ES-I3 (cell line): ENCODE data around the gene SNRPD1.
"Not testable (repeated sequence)": the region's sequence is repeated elsewhere in the genome, so short reads cannot be mapped to it uniquely, and the experiment has no call there.

Experiments used
- H3K36me3 ChIP-seq: 2 replicates; pipeline ENCODE4 v1.6.1; 2013; ENCODE audit warnings: mild to moderate bottlenecking, low read length, control low read depth, moderate library complexity; ENCODE audit not compliant: insufficient read depth
- H3K4me1 ChIP-seq: 2 replicates; pipeline ENCODE4 v1.6.1; 2013; ENCODE audit warnings: mild to moderate bottlenecking, control low read depth, low read length; ENCODE audit not compliant: insufficient read depth
- H3K9ac ChIP-seq: 2 replicates; pipeline ENCODE4 v1.6.1; 2013; ENCODE audit warnings: low read depth, mild to moderate bottlenecking, low read length, moderate library complexity
- H3K9me3 ChIP-seq: 2 replicates; pipeline ENCODE4 v1.6.1; 2013; ENCODE audit warnings: mild to moderate bottlenecking, low read length, moderate library complexity; ENCODE audit not compliant: control insufficient read depth, insufficient read depth

The SNRPD1 gene

DNA sequence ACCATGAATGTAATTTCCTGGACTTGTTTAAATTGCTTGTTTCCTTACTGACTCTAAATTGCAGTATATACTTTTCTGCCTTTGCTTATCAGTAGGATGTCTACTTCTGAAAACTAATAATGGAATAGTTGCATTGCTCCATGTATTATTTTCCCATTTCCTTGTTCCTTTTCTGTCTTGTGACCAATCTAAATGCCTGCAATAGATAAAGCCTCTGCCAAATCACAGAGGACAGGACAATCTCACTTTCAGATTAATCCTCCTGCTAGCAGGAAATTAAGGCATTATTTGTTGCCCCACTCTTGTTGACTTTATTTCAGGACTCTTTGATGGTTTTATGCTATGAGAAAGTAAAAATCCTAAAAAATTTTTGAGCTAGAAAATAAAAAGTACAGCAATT is 6.9 kb upstream of the SNRPD1 start:
- H3K36me3 ChIP-seq: no peaks in the 10 kb centered on the region
- H3K4me1 ChIP-seq: no peaks in the 10 kb centered on the region
- H3K9ac ChIP-seq: no peak overlapping the region
- no peaks in the 10 kb centered on the region for H3K9me3 ChIP-seq

DNA sequence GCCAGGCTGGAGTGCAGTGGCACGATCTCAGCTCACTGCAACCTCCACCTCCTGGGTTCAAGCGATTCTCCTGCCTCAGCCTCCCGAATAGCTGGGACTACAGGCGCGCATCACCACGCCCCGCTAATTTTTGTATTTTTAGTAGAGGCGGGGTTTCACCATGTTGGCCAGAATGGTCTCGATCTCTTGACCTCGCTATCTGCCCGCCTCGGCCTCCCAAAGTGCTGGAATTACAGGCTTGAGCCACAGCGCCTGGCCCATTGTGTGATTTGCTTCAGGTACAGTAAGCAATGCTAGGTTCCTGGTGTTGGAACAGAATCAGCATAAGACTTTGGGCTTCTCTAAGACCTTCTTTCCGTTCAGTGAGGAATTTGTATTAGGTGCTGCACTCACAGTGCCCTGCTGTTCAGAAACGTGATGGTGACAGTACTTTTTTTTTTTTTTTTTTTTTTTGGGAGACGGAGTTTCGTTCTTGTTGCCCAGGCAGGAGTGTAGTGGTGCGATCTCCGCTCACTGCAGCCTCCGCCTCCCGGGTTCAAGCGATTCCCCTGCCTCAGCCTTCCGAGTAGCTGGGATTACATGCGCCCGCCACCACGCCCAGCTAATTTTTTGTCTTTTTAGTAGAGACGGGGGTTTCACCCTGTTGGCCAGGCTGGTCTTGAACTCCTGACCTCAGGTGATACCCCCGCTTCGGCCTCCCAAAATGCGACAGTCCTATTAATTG is 551 bp upstream of the SNRPD1 start:
- not testable (repeated sequence) for H3K4me1 ChIP-seq, H3K36me3 ChIP-seq, H3K9me3 ChIP-seq
- peak overlapping the region; percentile 91; the same call in 1 of the 2 replicates for H3K9ac ChIP-seq

DNA sequence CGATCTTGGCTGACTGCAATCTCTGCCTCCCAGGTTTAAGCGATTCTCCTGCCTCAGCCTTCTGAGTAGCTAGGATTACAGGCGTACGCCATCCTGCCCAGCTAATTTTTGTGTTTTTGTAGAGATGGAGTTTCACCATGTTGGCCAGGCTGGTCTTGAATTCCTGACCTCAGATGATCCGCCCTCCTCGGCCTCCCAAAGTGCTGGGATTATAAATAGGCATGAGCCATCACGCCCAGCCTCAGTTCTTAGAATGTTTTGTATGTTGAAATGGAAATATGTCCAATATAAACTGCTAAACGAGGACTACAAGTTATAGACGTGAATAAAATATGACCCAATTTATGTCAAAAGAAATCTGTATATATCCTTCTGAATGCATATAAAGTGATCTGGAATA is 9.5 kb downstream of the SNRPD1 start:
- not testable (repeated sequence) for H3K9ac ChIP-seq, H3K9me3 ChIP-seq, H3K4me1 ChIP-seq
- H3K36me3 ChIP-seq: peaks cover 17% of the 10 kb centered on the region

DNA sequence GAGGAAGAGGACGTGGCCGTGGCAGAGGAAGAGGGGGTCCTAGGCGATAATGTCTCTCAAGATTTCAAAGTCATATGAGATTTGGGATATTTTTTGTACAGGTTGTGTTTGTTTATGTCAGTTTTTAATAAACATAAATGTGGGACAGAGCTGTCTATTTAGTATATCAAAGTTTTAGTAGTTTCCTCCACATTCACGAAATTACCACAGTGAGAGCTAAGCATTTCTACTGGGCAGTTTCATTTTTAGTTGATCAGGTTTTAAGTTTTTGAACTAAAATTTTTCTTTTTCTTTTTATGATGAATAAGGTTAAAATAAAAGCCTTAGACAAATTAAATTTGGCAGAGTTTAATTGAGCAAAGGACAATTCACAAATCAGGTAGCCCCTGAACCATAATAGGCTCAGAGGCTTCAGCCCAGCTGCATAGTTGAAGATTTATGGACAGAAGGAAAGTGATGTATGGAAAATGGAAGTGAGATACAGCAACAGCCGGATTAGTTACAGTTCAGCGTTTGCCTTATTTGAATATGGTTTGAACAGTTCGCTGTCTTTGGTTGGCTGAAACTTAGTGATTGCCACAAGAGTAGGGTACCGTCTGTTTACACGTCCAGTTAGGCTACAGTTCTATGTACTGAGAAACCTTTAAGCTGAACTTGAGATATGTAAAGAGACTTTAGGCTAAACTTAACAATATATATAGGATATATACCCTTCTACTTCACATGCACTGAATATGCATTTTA is 17.1 kb downstream of the SNRPD1 start:
- no peaks in the 10 kb centered on the region for H3K4me1 ChIP-seq
- no peak overlapping the region for H3K9ac ChIP-seq
- H3K36me3 ChIP-seq: peaks cover 17% of the 10 kb centered on the region
- H3K9me3 ChIP-seq: no peaks in the 10 kb centered on the region

DNA sequence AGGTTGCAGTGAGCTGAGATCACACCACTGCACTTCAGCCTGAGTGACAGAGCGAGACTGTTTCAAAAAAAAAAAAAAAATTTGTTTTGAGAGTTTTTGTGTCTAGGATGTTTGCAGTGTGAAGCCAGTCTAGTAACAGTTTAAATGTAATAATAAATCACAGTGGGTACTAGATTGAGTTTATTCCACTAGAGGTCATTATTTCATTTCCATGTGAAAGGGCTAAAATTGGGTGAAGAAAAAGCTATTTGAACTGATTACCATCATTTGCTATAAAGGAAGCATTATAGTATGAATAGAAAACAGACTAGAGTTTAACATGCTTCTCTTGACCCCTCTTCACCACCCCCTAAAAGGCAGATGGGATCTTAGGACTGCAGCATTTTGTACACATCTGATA is 20.3 kb downstream of the SNRPD1 start:
- H3K36me3 ChIP-seq: peaks cover 17% of the 10 kb centered on the region
- H3K9ac ChIP-seq: no peak overlapping the region
- H3K4me1 ChIP-seq: no peaks in the 10 kb centered on the region
- no peaks in the 10 kb centered on the region for H3K9me3 ChIP-seq

DNA sequence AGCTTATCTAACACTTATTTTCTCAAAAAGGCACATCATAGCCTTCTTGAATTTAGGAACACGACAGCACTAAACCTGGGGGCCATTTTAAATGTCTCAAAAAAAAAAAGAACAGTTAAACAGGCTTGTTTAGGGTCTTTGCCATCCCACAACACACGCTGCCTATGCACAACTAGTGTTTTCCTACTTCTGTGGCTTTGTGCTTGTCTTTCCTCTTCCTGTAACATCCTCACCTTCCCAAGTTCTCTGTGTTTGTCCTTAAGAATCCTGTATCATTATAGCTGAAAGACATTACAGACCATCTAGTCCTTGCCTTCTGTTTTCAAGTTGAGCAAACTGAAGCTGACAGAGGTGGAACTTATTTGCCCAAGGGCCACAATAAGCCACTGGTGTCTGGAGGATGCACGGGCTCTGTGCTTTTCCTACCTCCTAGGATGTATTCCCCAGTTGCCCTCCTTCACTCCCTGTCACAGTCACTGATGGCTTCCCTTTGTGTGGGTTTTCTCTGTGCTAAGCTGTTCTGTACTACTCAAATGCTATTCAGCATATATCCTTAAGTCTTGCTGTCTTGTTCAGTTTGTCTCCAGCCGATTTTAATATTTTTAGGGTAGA is 22.6 kb downstream of the SNRPD1 start:
- no peaks in the 10 kb centered on the region for H3K4me1 ChIP-seq
- no peaks in the 10 kb centered on the region for H3K9me3 ChIP-seq
- no peak overlapping the region for H3K9ac ChIP-seq
- H3K36me3 ChIP-seq: peaks cover 8% of the 10 kb centered on the region

DNA sequence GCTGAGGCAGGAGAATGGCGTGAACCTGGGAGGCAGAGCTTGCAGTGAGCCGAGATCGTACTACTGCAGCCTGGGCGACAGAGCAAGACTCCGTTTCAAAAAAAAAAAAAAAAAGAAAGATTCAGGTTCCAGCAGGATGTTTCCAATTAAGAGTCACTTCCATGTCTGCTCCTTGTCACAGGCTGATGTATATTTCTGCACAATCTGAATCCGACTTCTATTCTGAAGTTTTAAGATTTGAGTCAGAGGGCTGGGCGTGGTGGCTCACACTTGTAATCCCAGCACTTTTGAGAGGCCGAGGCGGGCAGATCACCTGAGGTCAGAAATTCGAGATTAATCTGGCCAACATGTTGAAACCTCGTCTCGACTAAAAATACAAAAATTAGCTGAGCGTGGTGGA is 24.7 kb downstream of the SNRPD1 start:
- Histone ChIP-seq H3K9ac (no peak overlapping the region), H3K4me1 (no peaks in the 10 kb centered on the region), H3K9me3 (no peaks in the 10 kb centered on the region), H3K36me3 (peaks cover 6% of the 10 kb centered on the region)

DNA sequence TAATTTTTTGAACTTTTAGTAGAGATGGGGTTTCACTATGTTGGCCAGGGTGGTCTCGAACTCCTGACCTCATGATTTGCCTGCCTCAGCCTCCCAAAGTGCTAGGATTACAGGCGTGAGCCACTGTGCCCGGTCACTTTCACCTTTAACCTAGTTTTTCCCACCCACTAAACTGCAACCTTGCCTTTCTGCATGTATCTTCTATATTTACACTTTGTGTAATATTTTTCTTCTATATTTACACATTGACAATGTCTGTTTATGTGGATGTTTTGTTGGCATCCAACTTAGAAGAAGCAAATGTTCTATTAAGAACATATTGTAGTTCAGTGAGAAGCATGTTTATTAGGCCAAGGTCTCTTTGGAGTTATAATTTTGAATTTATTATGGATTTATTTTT is 26.7 kb downstream of the SNRPD1 start:
- peaks cover 6% of the 10 kb centered on the region for H3K36me3 ChIP-seq
- H3K4me1 ChIP-seq: no peaks in the 10 kb centered on the region
- H3K9ac ChIP-seq: no peak overlapping the region
- no peaks in the 10 kb centered on the region for H3K9me3 ChIP-seq

DNA sequence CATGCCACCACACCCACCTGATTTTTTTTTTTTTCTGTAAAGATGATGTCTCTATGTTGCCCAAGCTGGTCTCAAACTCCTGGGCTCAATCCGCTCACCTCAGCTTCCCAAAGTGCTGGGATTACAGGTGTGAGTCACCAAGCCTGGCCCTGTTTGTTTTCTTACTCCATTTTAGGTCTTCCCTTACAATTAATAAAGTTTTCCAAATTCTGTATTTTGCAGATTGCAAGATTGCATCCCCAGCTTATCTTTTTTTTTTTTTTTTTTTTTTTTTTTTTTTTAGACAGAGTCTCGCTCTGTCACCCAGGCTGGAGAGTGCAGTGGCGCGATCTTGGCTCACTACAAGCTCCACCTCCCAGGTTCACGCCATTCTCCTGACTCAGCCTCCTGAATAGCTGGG is 28.3 kb downstream of the SNRPD1 start:
- H3K9me3 ChIP-seq, H3K9ac ChIP-seq, H3K36me3 ChIP-seq, H3K4me1 ChIP-seq: not testable (repeated sequence)

DNA sequence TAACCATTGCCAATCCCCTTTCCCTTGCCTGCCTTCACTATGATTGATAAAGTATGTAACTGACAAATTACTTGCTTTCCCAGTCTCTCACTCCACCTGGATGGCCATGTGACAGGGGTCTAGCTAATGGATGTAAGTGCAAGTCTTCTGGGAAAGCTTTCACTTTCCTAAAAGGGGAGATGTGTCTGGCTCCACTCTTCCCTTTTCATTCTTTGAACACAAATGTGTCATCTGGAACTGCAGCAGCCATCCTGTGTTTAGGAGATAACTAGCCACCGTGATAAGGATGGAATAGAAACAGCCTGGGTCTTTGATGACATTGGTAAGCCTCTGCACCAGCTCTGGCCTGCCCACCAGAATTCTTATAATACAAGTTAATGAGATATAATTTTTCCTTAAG is 38.2 kb downstream of the SNRPD1 start:
- Histone ChIP-seq H3K9me3 (no peaks in the 10 kb centered on the region), H3K9ac (no peak overlapping the region), H3K36me3 (no peaks in the 10 kb centered on the region)

DNA sequence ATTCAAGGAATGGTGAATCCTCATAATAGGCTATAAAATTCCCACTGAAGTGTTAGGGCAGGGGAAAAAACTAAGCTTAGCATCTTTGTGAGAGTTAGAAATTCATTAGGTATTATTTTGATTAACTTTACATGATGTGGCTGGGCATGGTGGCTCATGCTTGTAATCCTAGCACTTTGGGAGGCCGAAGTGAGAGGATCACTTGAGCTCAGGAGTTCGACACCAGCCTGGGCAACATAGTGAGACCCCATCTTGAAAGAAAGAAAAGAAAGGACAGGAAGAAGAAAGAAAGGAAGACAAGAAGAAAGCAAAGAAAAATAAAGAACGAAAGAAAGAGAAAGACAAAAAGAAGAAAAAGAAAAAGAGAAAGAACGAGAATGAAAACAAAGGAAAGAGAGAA is 40.0 kb downstream of the SNRPD1 start:
- no peaks in the 10 kb centered on the region for H3K9me3 ChIP-seq

More for the DNA sequence above, 38.2 kb downstream of the SNRPD1 start:
- H3K4me1 ChIP-seq: no peaks in the 10 kb centered on the region

DNA sequence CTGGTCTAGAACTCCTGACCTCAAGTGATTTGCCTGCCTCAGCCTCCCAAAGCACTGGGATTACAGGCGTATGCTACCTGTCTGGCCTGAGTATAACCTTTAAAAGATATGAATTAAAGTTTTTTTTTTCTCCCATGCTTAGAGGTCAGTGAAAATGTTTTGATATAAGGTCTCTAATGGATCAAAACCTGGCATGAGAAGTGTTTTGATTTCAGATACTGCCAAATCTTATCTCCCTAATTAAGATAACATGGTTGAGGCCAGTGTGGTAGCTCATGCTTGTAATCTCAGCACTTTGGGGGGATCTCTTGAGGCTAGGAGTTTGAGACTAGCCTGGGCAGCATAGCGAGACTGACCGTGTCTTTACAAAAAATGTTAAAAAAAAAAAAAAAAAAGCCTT is 41.2 kb downstream of the SNRPD1 start:
- Histone ChIP-seq H3K9me3 (no peaks in the 10 kb centered on the region), H3K4me1 (no peaks in the 10 kb centered on the region), H3K9ac (no peak overlapping the region), H3K36me3 (no peaks in the 10 kb centered on the region)

More for the DNA sequence above, 40.0 kb downstream of the SNRPD1 start:
- no peak overlapping the region for H3K9ac ChIP-seq
- H3K4me1 ChIP-seq: no peaks in the 10 kb centered on the region
- no peaks in the 10 kb centered on the region for H3K36me3 ChIP-seq

DNA sequence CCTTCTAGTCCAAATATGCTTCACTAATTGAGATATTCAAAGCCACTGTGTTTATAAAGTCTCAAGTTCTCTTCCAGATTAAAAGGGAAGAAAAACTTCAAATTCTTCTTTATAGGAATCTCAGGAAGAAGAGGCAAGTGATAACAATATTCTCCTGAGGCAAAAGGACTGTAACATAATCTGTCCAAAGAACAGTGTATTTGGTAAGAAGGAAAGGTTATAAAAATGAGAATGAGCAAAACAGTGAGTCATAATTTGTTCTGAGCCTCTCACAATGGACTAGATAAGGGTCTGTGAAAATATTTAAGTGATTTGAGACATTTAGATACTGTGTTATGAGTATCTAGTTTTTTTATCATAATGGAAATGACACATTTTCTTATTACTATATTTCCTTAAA is 44.3 kb downstream of the SNRPD1 start:
- Histone ChIP-seq H3K9ac (no peak overlapping the region), H3K4me1 (no peaks in the 10 kb centered on the region), H3K36me3 (no peaks in the 10 kb centered on the region), H3K9me3 (no peaks in the 10 kb centered on the region)

DNA sequence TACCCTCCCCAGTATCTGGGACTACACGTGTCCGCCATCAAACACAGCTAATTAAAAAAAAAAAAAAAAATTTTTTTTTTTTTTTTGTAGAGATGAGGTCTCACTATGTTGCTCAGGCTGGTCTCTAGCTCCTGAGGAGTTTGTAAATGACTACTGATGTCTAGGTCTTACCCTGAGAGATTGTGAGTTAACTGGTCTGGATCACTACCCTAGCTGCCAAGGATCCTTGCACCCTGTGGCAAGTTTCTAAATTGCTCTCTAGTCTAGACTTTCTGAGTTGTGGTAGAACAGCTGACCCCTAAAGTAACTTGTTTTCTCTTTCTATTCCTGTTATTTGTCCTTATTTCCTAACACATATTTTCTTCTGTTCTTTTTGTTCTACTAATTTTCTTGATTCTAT is 48.0 kb downstream of the SNRPD1 start:
- Histone ChIP-seq H3K9me3 (no peaks in the 10 kb centered on the region), H3K4me1 (no peaks in the 10 kb centered on the region), H3K36me3 (no peaks in the 10 kb centered on the region), H3K9ac (no peak overlapping the region)

DNA sequence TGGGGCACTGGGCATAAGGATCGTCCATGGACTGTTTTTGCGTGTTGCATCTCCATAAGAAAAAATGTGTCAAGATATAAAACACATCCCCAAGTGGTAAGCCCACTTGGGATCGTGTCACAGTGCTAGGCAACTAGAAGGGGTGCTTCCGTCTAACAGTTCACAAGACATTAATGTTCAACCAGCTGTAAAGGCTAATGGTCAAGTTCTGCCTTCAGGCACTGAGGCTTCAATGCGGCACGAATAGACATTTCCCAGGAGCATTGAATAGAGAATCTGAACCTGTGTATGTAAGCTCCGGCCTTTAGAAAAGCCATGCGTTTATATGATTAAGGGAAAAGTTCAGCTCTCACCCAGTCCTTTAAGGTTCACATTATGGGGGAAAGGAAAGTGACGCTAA is 50.5 kb downstream of the SNRPD1 start:
- H3K36me3 ChIP-seq: no peaks in the 10 kb centered on the region
- no peak overlapping the region for H3K9ac ChIP-seq
- H3K9me3 ChIP-seq: no peaks in the 10 kb centered on the region
- no peaks in the 10 kb centered on the region for H3K4me1 ChIP-seq
